Measurements from ENCODE around the gene FBXW7.

DNA sequence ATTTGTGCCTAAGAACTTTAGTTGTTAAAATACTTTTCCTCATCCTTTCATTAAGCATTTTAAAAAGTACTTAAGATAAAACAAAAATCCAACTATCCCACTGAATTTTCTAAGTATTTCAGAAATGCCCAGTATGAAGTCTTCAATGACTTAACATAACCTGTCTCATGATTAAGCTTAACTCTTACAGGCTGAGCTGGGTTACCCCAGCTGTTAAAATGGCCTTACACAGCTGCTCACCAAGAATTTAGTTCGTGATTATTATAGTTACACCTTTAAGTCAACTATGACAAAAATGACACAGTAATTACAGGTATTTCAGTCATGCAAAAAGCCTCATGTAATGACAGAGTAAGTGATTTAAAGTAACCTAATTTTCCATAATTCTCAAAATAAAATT, 145.7 kb downstream of the FBXW7 start:
- TF ChIP-seq CTCF (IDR thresholded peaks at IDR 0.05): no peak
- no peak for TF ChIP-seq POLR2A (IDR thresholded peaks at IDR 0.05)
